ENCODE data around the gene HTR3E.

DNA sequence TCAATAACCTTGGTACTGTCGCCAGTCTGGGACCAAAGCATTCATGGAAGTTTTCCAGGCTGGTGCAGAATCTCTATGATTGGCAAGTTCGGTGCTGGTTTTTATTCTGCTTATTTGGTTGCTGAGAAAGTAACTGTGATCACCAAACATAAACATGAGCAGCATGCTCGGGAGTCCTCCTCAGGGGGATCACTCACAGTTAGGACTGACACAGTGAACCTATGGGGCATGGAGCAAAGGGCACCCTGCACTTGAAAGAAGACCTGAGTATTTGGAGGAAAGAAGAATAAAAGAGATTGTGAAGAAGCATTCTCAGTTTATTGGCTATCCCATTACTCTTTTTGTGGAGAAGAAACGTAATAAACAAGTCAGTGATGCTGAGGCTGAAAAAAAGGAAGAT, 19.2 kb downstream of the HTR3E start:
- no peak for TF ChIP-seq CTCF (IDR thresholded peaks at IDR 0.05)
- no peak for TF ChIP-seq POLR2A (IDR thresholded peaks at IDR 0.05)
